H9 (cell line): ENCODE data around the gene TMEM59L. TPM values are rescaled to one million over a fixed set of nuclear protein-coding genes. Genes with fewer than 3 reads are reported as not detected.

ENCODE experiments used
- DNase-seq: peaks from one replicate; pipeline ENCODE4 v3.0.0-alpha.2; 2017
- H2AFZ ChIP-seq: one replicate; pipeline ENCODE4 v1.6.1; 2013; ENCODE audit warnings: mild to moderate bottlenecking, low read length, control low read depth, moderate library complexity
- H2AK5ac ChIP-seq: 2 replicates; pipeline ENCODE4 v1.6.1; 2013; ENCODE audit warnings: low read length, control low read depth, mixed read lengths; ENCODE audit not compliant: insufficient read length
- H2BK120ac ChIP-seq: one replicate; pipeline ENCODE4 v1.6.1; 2013; ENCODE audit warnings: low read depth, mild to moderate bottlenecking, low read length, control low read depth, inconsistent platforms; ENCODE audit not compliant: poor library complexity, severe bottlenecking
- H2BK12ac ChIP-seq: 2 replicates; pipeline ENCODE4 v1.6.1; 2013; ENCODE audit warnings: low read length, control low read depth, mixed read lengths, low read depth; ENCODE audit not compliant: insufficient read length
- H2BK15ac ChIP-seq: 2 replicates; pipeline ENCODE4 v1.6.1; 2013; ENCODE audit warnings: low read depth, low read length, control low read depth
- H2BK20ac ChIP-seq: one replicate; pipeline ENCODE4 v1.6.1; 2013; ENCODE audit warnings: low read depth, mild to moderate bottlenecking, low read length, control low read depth, inconsistent platforms; ENCODE audit not compliant: poor library complexity, severe bottlenecking
- H2BK5ac ChIP-seq: 2 replicates; pipeline ENCODE4 v1.6.1; 2013; ENCODE audit warnings: low read length, control low read depth, mixed read lengths; ENCODE audit not compliant: insufficient read length
- H3K14ac ChIP-seq: 2 replicates; pipeline ENCODE4 v1.6.1; 2013; ENCODE audit warnings: low read length, control low read depth; ENCODE audit not compliant: insufficient read depth
- H3K18ac ChIP-seq: 2 replicates; pipeline ENCODE4 v1.6.1; 2013; ENCODE audit warnings: low read depth, mild to moderate bottlenecking, mixed read lengths, low read length, control low read depth; ENCODE audit not compliant: insufficient read length
- H3K23ac ChIP-seq: 2 replicates; pipeline ENCODE4 v1.6.1; 2013; ENCODE audit warnings: low read length, control low read depth, mixed read lengths, low read depth; ENCODE audit not compliant: insufficient read length
- H3K23me2 ChIP-seq: 2 replicates; pipeline ENCODE4 v1.6.1; 2013; ENCODE audit warnings: low read depth, mild to moderate bottlenecking, mixed read lengths, low read length, control low read depth; ENCODE audit not compliant: insufficient read length, poor library complexity, severe bottlenecking
- H3K27ac ChIP-seq: 2 replicates; pipeline ENCODE4 v1.5.1; 2013; ENCODE audit warnings: low read length, control low read depth, mixed read lengths, low read depth; ENCODE audit not compliant: insufficient read length
- H3K27me3 ChIP-seq: 2 replicates; pipeline ENCODE4 v1.6.1; 2013; ENCODE audit warnings: low read length, control low read depth, inconsistent platforms; ENCODE audit not compliant: insufficient read depth
- H3K4ac ChIP-seq: 2 replicates; pipeline ENCODE4 v1.6.1; 2013; ENCODE audit warnings: low read depth, mild to moderate bottlenecking, control low read depth, inconsistent platforms, low read length, moderate library complexity
- H3K4me1 ChIP-seq: 2 replicates; pipeline ENCODE4 v1.6.1; 2013; ENCODE audit warnings: low read length, control low read depth, inconsistent platforms; ENCODE audit not compliant: insufficient read depth
- H3K4me2 ChIP-seq: 2 replicates; pipeline ENCODE4 v1.6.1; 2013; ENCODE audit warnings: low read length, control low read depth, mixed read lengths; ENCODE audit not compliant: insufficient read length, insufficient read depth
- H3K56ac ChIP-seq: 2 replicates; pipeline ENCODE4 v1.6.1; 2013; ENCODE audit warnings: low read depth, mild to moderate bottlenecking, mixed read lengths, low read length, control low read depth; ENCODE audit not compliant: insufficient read length
- H3K79me1 ChIP-seq: 2 replicates; pipeline ENCODE4 v1.6.1; 2013; ENCODE audit warnings: low read depth, mild to moderate bottlenecking, moderate library complexity, low read length, control low read depth, inconsistent platforms; ENCODE audit not compliant: insufficient read depth, poor library complexity, severe bottlenecking
- H3K79me2 ChIP-seq: 2 replicates; pipeline ENCODE4 v1.6.1; 2013; ENCODE audit warnings: low read length, control low read depth, inconsistent platforms; ENCODE audit not compliant: insufficient read depth
- H3K9ac ChIP-seq: 2 replicates; pipeline ENCODE4 v1.6.1; 2013; ENCODE audit warnings: low read length, control low read depth, mixed read lengths; ENCODE audit not compliant: insufficient read length; ENCODE audit errors: extremely low read depth
- H3K9me3 ChIP-seq: one replicate; pipeline ENCODE4 v1.6.1; 2013; ENCODE audit warnings: low read depth, low read length, inconsistent platforms; ENCODE audit not compliant: control insufficient read depth
- H3T11ph ChIP-seq: one replicate; pipeline ENCODE4 v1.6.1; 2013; ENCODE audit warnings: mild to moderate bottlenecking, low read length, control low read depth, inconsistent platforms
- H4K20me1 ChIP-seq: one replicate; pipeline ENCODE4 v1.6.1; 2013; ENCODE audit not compliant: control insufficient read depth, insufficient read length, insufficient read depth
- H4K5ac ChIP-seq: 2 replicates; pipeline ENCODE4 v1.6.1; 2013; ENCODE audit warnings: low read depth, mild to moderate bottlenecking, mixed read lengths, low read length, control low read depth; ENCODE audit not compliant: insufficient read length
- H4K8ac ChIP-seq: replicated peaks from 2 replicates; pipeline ENCODE4 v1.6.1; 2013; ENCODE audit warnings: low read length, control low read depth, mixed read lengths, low read depth; ENCODE audit not compliant: insufficient read length
- H4K91ac ChIP-seq: 2 replicates; pipeline ENCODE4 v1.6.1; 2013; ENCODE audit warnings: low read depth, mild to moderate bottlenecking, moderate library complexity, mixed read lengths, low read length, control low read depth; ENCODE audit not compliant: insufficient read length
- H3K27ac Mint-ChIP-seq, 3 experiments: 2 replicates in 2 of 3; 3 replicates in 1 of 3; pipeline ENCODE4 v1.8.0; 2020 to 2021; ENCODE audit warnings: mixed read lengths in 3 of 3, mild to moderate bottlenecking in 1 of 3, moderate library complexity in 1 of 3
- H3K27me3 Mint-ChIP-seq: 2 replicates; pipeline ENCODE4 v1.8.0; 2021; ENCODE audit warnings: low read depth, mild to moderate bottlenecking, moderate library complexity, mixed read lengths
- H3K36me3 Mint-ChIP-seq, 3 experiments: 2 replicates in 2 of 3; 3 replicates in 1 of 3; pipeline ENCODE4 v1.8.0; 2020 to 2021; ENCODE audit warnings: low read depth in 3 of 3, mixed read lengths in 3 of 3; ENCODE audit not compliant: insufficient read depth in 1 of 3
- H3K4me1 Mint-ChIP-seq, 2 experiments: 2 replicates each; pipeline ENCODE4 v1.8.0; 2020; ENCODE audit warnings: mixed read lengths in 2 of 2
- H3K4me3 Mint-ChIP-seq, 2 experiments: 2 replicates in 1 of 2; 3 replicates in 1 of 2; pipeline ENCODE4 v1.8.0; 2020 to 2021; ENCODE audit warnings: mild to moderate bottlenecking in 2 of 2, mixed read lengths in 2 of 2, moderate library complexity in 1 of 2
- H3K9me3 Mint-ChIP-seq, 2 experiments: 2 replicates in 1 of 2; 3 replicates in 1 of 2; pipeline ENCODE4 v1.8.0; 2020; ENCODE audit warnings: mild to moderate bottlenecking in 2 of 2, mixed read lengths in 2 of 2, moderate library complexity in 1 of 2
- CTCF ChIP-seq: fragments of 200-600 bp; sonication (generic); conservative IDR thresholded peaks from 3 replicates; pipeline ENCODE4 v1.8.0; 2021; ENCODE audit warnings: antibody characterized with exemption, mild to moderate bottlenecking
- WGBS: extraction: QIAGEN DNeasy Blood & Tissue Kit; methylation state at CpG from one replicate; pipeline ENCODE4 v1.1.7; 2013; ENCODE audit warnings: missing lambda C conversion rate, low lambda C conversion rate, mixed read lengths; ENCODE audit not compliant: insufficient read length; ENCODE audit errors: extremely low coverage; 5-methylcytosine and 5-hydroxymethylcytosine counted together
- total RNA-seq: library from RNA; stranded (reverse); gene quantifications from 2 replicates; pipeline ENCODE4 v1.2.1, GENCODE V29; 2021

TMEM59L gene
- total RNA-seq, 1 experiment from 2014 or later = 12.0 TPM

- Histone ChIP-seq H3K27me3 (no peaks in the 10 kb centered on the region), H2BK120ac (no peak overlapping the region), H3K23ac (no peak overlapping the region), H3K27ac (no peak overlapping the region), H3K18ac (no peak overlapping the region), H2BK15ac (no peak overlapping the region), H3K9me3 (no peaks in the 10 kb centered on the region), H3K4ac (no peak overlapping the region), H3K14ac (no peak overlapping the region), H2BK12ac (no peak overlapping the region), H3K79me2 (no peaks in the 10 kb centered on the region), H4K20me1 (no peaks in the 10 kb centered on the region), H2BK20ac (no peak overlapping the region), H3K79me1 (no peaks in the 10 kb centered on the region), H2BK5ac (no peak overlapping the region), H4K5ac (no peak overlapping the region), H2AFZ (no peak overlapping the region), H3K23me2 (no peaks in the 10 kb centered on the region), H3K4me2 (no peak overlapping the region), H3K4me1 (no peaks in the 10 kb centered on the region), H3K56ac (no peak overlapping the region), H4K91ac (no peak overlapping the region), H2AK5ac (no peak overlapping the region), H3T11ph (no peak overlapping the region), H3K9ac (no peak overlapping the region), H4K8ac (no peak overlapping the region)
- no peak for DNase-seq
- Mint-ChIP-seq H3K9me3 (no peaks in the 10 kb centered on the region; a peak in 1 of 5 replicates), H3K4me1 (peaks cover 22 to 29% of the 10 kb centered on the region in 2 experiments), H3K27me3 (peaks cover 1% of the 10 kb centered on the region), H3K4me3 (no peak overlapping the region), H3K36me3 (peaks cover 0 to 4% (median 0%) of the 10 kb centered on the region in 3 experiments; a peak in 1 of 7 replicates), H3K27ac (no peak overlapping the region; a peak in 1 of 7 replicates)
- WGBS = no CpG with 5 or more reads among the region's 10 CpGs
- no peak for TF ChIP-seq CTCF
Measured at GRCh38 chr19:18660939-18661670, 48.4 kb downstream of the TMEM59L start.
